Suprapubic skin (tissue), 4 donors: ENCODE measurements around the gene MATR3.

Experiments
- POLR2A ChIP-seq, 2 donors: fragments of 450-650 bp; IDR thresholded peaks; one replicate each; pipeline ENCODE4 v1.6.1; 2017; ENCODE audit warnings: antibody characterized with exemption in 2 of 2, mild to moderate bottlenecking in 2 of 2, moderate library complexity in 2 of 2
- POLR2AphosphoS5 ChIP-seq, 3 donors: sonication (generic); formaldehyde crosslinking; IDR thresholded peaks; one replicate each; pipeline ENCODE4 v1.6.1; 2017; ENCODE audit warnings: antibody characterized with exemption in 3 of 3
- TF ChIP-seq, protein P1 (sequence below), 2 donors: fragments of 200-600 bp in 1 of 2; fragments of 450-650 bp in 1 of 2; sonication (generic) in 1 of 2; IDR thresholded peaks; one replicate each; pipeline ENCODE4 v1.5.1; 2016 to 2019; ENCODE audit warnings: antibody characterized with exemption in 2 of 2, mild to moderate bottlenecking in 1 of 2, moderate library complexity in 1 of 2

DNA sequence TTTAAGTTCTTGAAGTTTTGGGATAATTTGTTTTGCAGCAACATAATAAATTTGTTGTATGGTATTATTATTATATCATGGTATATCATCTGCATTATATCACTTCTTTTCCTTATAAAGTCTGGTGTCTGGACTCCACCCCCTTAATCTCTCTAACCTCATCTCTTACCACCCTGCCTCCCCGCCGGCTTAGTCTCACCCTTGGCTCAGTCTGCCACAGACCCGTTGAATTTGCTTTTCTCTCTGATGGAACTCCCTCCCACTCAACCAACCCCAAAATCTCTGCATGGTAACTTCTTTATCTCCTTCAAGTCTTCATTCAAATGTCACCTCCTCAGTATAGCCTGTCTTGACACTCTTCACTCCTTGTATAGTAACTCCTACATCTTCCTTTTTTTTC, 29.6 kb upstream of the MATR3 start:
- TF ChIP-seq, protein P1, sequence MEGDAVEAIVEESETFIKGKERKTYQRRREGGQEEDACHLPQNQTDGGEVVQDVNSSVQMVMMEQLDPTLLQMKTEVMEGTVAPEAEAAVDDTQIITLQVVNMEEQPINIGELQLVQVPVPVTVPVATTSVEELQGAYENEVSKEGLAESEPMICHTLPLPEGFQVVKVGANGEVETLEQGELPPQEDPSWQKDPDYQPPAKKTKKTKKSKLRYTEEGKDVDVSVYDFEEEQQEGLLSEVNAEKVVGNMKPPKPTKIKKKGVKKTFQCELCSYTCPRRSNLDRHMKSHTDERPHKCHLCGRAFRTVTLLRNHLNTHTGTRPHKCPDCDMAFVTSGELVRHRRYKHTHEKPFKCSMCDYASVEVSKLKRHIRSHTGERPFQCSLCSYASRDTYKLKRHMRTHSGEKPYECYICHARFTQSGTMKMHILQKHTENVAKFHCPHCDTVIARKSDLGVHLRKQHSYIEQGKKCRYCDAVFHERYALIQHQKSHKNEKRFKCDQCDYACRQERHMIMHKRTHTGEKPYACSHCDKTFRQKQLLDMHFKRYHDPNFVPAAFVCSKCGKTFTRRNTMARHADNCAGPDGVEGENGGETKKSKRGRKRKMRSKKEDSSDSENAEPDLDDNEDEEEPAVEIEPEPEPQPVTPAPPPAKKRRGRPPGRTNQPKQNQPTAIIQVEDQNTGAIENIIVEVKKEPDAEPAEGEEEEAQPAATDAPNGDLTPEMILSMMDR (IDR thresholded peaks at IDR 0.05): no peak
- TF ChIP-seq POLR2AphosphoS5 (IDR thresholded peaks at IDR 0.05) (no peak), POLR2A (IDR thresholded peaks at IDR 0.05) (no peak)
